HepG2 (cell line): ENCODE results near the gene CYP11A1. TPM values are rescaled to one million over a fixed set of nuclear protein-coding genes. Genes with fewer than 3 reads are reported as not detected.
A peak's percentile ranks its signal among the peaks of the same experiment; 100 is the strongest.

Source experiments
- BORCS8-MEF2B ChIP-seq: sonication (generic); formaldehyde crosslinking; IDR thresholded peaks from 2 replicates; pipeline ENCODE4 v1.8.0; 2022; ENCODE audit warnings: mild to moderate bottlenecking, missing genetic modification reagents
- BRD4 ChIP-seq: sonication (generic); formaldehyde crosslinking; IDR thresholded peaks from 2 replicates; pipeline ENCODE4 v1.4.0; 2020; ENCODE audit warnings: missing genetic modification reagents
- BRF2 ChIP-seq: sonication (generic); formaldehyde crosslinking; IDR thresholded peaks from 2 replicates; pipeline ENCODE4 v1.8.1; 2022; ENCODE audit warnings: mild to moderate bottlenecking, missing genetic modification reagents
- FOXO4 ChIP-seq: sonication (generic); formaldehyde crosslinking; conservative IDR thresholded peaks from 2 replicates; pipeline ENCODE4 v1.8.1; 2023; ENCODE audit warnings: missing genetic modification reagents
- GATAD1 ChIP-seq: IDR thresholded peaks from 2 replicates; pipeline ENCODE4 v1.6.1; 2016; ENCODE audit warnings: missing genetic modification reagents, missing compliant biosample characterization
- GFI1 ChIP-seq: sonication (generic); formaldehyde crosslinking; IDR thresholded peaks from 2 replicates; pipeline ENCODE4 v1.5.0; 2020; ENCODE audit warnings: missing genetic modification reagents, mild to moderate bottlenecking, borderline replicate concordance
- NFYB ChIP-seq: sonication (generic); formaldehyde crosslinking; IDR thresholded peaks from 2 replicates; pipeline ENCODE4 v1.4.0; 2020; ENCODE audit warnings: missing genetic modification reagents
- PBX3 ChIP-seq: sonication (generic); formaldehyde crosslinking; IDR thresholded peaks from 2 replicates; pipeline ENCODE4 v1.8.1; 2023; ENCODE audit warnings: missing genetic modification reagents, inconsistent platforms, borderline replicate concordance
- PHF8 ChIP-seq: sonication (generic); formaldehyde crosslinking; IDR thresholded peaks from 2 replicates; pipeline ENCODE4 v1.5.0; 2020; ENCODE audit warnings: missing genetic modification reagents
- PTBP1 ChIP-seq: fragments of 200-400 bp; formaldehyde crosslinking; IDR thresholded peaks from 2 replicates; pipeline ENCODE4 v1.6.1; 2018; ENCODE audit warnings: low read length, low read depth; ENCODE audit not compliant: poor library complexity, severe bottlenecking
- SAFB2 ChIP-seq: sonication (generic); formaldehyde crosslinking; IDR thresholded peaks from 2 replicates; pipeline ENCODE4 v1.5.1; 2020; ENCODE audit warnings: missing genetic modification reagents, low read depth, mild to moderate bottlenecking, borderline replicate concordance
- SP2 ChIP-seq: sonication (generic); formaldehyde crosslinking; IDR thresholded peaks from 2 replicates; pipeline ENCODE4 v1.5.1; 2020; ENCODE audit warnings: mild to moderate bottlenecking, missing genetic modification reagents
- SRY ChIP-seq: sonication (generic); formaldehyde crosslinking; IDR thresholded peaks from 2 replicates; pipeline ENCODE4 v1.8.0; 2022; ENCODE audit warnings: mild to moderate bottlenecking, missing genetic modification reagents
- UBTF ChIP-seq: sonication (generic); formaldehyde crosslinking; IDR thresholded peaks from 2 replicates; pipeline ENCODE4 v1.4.0; 2020; ENCODE audit warnings: mild to moderate bottlenecking, missing genetic modification reagents
- ZFP37 ChIP-seq: sonication (generic); formaldehyde crosslinking; IDR thresholded peaks from 2 replicates; pipeline ENCODE4 v1.4.0; 2020; ENCODE audit warnings: missing genetic modification reagents, borderline replicate concordance
- ZKSCAN1 ChIP-seq: fragments of 150-350 bp; IDR thresholded peaks from 2 replicates; pipeline ENCODE4 v1.6.1; 2014; ENCODE audit warnings: low read length
- ZMAT3 ChIP-seq: sonication (generic); formaldehyde crosslinking; conservative IDR thresholded peaks from 2 replicates; pipeline ENCODE4 v1.7.0; 2021; ENCODE audit warnings: missing genetic modification reagents
- ZMYM2 ChIP-seq: sonication (generic); formaldehyde crosslinking; IDR thresholded peaks from 2 replicates; pipeline ENCODE4 v1.8.0; 2022; ENCODE audit warnings: mild to moderate bottlenecking, missing genetic modification reagents
- ZNF543 ChIP-seq: sonication (generic); formaldehyde crosslinking; IDR thresholded peaks from 2 replicates; pipeline ENCODE4 v1.4.0; 2020; ENCODE audit warnings: mild to moderate bottlenecking, missing genetic modification reagents
- ZNF724P ChIP-seq: sonication (generic); formaldehyde crosslinking; IDR thresholded peaks from 2 replicates; pipeline ENCODE4 v1.8.0; 2022; ENCODE audit warnings: missing genetic modification reagents, borderline replicate concordance
- ZNF841 ChIP-seq: sonication (generic); formaldehyde crosslinking; IDR thresholded peaks from 2 replicates; pipeline ENCODE4 v1.8.1; 2023; ENCODE audit warnings: missing genetic modification reagents, borderline replicate concordance
- ZSCAN29 ChIP-seq: sonication (generic); formaldehyde crosslinking; conservative IDR thresholded peaks from 2 replicates; pipeline ENCODE4 v1.4.0; 2020; ENCODE audit warnings: mild to moderate bottlenecking, missing genetic modification reagents
- polyA plus RNA-seq, 8 experiments: library from polyadenylated mRNA; depleted of rRNA in 3 of 8; stranded (reverse) in 7 of 8; unstranded in 1 of 8; fragments of >200 nt; fragmentation: Illumina TruSeq in 4 of 8; extraction: Trizol in 4 of 8; gene quantifications; 2 replicates each; pipeline versions ENCODE4 v1.2.1 to v1.2.3, GENCODE V29; 2011 to 2016; ENCODE audit warnings: low read depth in 4 of 8, missing spikeins in 1 of 8, mixed read lengths in 1 of 8; ENCODE audit not compliant: insufficient read depth in 1 of 8
- total RNA-seq, 5 experiments: library from RNA; depleted of rRNA; stranded (reverse); fragments of >200 nt; fragmentation: Illumina TruSeq; extraction: Trizol; gene quantifications; 2 replicates each; pipeline ENCODE4 v1.2.3, GENCODE V29; 2016; ENCODE audit warnings: low read depth in 1 of 5

Gene CYP11A1
- total and polyA plus RNA-seq, 2 of the 13 experiments (the other 11 are each of a cell fraction or from before 2014, with no cell fraction given): 0.66 to 0.92 TPM

GRCh38 chr15:74291101-74292071 is 76.1 kb downstream of the CYP11A1 start (continued):
- peak; percentile 87; the same call in 1 of the 2 replicates for TF ChIP-seq PBX3 (CRISPR knock-in tag)
- no peak for TF ChIP-seq ZMYM2 (CRISPR knock-in tag)
- TF ChIP-seq SP2: no peak
- no peak for TF ChIP-seq ZNF841 (CRISPR knock-in tag)
- 0 out of 2 replicates have a peak, but pooled peaks have one; percentile 67 for TF ChIP-seq FOXO4 (CRISPR knock-in tag)
- no peak for TF ChIP-seq BRF2 (CRISPR knock-in tag)
- TF ChIP-seq ZMAT3: peak; percentile 57; the same call in 1 of the 2 replicates
- peak; percentile 89 for TF ChIP-seq SRY
- TF ChIP-seq PTBP1: no peak
- TF ChIP-seq ZKSCAN1: no peak
- TF ChIP-seq GATAD1: peak; percentile 56; the same call in 1 of the 2 replicates
- TF ChIP-seq UBTF (CRISPR knock-in tag): no peak
- TF ChIP-seq BRD4 (CRISPR knock-in tag): no peak
- TF ChIP-seq GFI1 (CRISPR knock-in tag): no peak
- TF ChIP-seq PHF8: no peak
- TF ChIP-seq ZSCAN29 (CRISPR knock-in tag): no peak
- TF ChIP-seq ZNF543: no peak
- TF ChIP-seq ZFP37 (CRISPR knock-in tag): peak; percentile 92; the same call in 1 of the 2 replicates
- peak; percentile 97 for TF ChIP-seq BORCS8-MEF2B
- no peak for TF ChIP-seq NFYB (CRISPR knock-in tag)
- TF ChIP-seq SAFB2: peak; percentile 44; the same call in 1 of the 2 replicates
- 0 out of 2 replicates have a peak, but pooled peaks have one; percentile 31 for TF ChIP-seq ZNF724P (CRISPR knock-in tag)
